GM12891 (cell line): ENCODE data around the gene GIMAP8.

ENCODE experiments used
- PAX5 ChIP-seq: IDR thresholded peaks from 2 replicates; pipeline ENCODE4 v1.6.1; 2011; ENCODE audit warnings: low read length, moderate library complexity, mild to moderate bottlenecking; ENCODE audit not compliant: insufficient read depth, severe bottlenecking
- POLR2A ChIP-seq: IDR thresholded peaks from 2 replicates; pipeline ENCODE4 v1.6.1; 2011; ENCODE audit warnings: low read depth, low read length, control low read depth
- POLR2AphosphoS5 ChIP-seq: IDR thresholded peaks from 2 replicates; pipeline ENCODE4 v1.6.1; 2011; ENCODE audit warnings: low read depth, low read length, control low read depth
- TAF1 ChIP-seq: IDR thresholded peaks from 2 replicates; pipeline ENCODE4 v1.6.1; 2011; ENCODE audit warnings: low read depth, low read length, control low read depth

DNA sequence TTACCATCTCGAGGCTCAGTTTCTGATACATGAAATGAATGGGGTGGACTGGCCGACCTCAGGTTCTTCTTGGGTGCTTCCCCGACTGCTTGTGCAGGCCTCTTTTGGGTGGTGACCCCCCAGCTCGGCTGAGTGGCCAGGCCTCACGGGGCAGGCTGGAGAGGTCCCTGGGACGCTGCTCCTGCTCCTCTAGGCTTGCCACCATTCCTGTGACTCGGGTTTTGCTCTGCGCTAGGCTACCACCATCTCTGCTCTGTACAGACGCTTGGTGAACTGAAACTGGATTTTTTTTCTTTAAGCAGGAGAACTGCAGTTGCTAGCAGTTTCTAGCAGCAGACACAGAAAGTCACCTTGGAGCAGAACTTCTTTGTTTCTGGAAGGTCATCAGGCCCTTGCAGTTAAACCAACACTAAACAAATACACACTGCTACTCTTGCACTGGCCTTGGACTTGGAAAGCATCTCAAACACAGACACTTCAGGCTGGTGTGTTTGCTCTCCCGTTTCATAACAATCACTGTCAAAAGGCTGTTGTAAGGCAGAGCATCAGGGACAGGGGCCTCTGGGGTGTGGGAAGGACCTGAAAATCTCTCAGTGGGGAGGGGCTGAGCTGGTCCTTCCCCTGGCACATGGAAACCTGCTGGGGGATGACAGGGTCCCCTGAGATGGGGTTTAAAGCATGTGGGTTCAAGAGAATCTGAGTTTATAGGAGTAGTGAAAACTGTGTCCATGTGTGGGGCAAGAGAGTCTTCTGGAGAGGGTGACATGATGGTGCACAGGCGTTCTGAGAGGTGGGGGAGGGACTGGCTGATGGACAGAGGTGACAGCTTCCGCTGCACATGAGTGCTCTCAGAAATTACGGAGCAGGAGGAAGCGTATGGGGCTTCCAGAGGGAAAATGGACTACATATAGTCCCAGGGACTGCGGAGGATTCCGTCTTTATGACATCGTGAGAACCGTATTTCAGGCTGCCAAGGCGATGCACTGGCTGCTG, 35.0 kb upstream of the GIMAP8 start:
- TF ChIP-seq POLR2A (no peak), POLR2AphosphoS5 (no peak), PAX5 (no peak), TAF1 (no peak)
